Liver (tissue), 9 donors: Measurements from ENCODE around the gene IFITM10. TPM values are rescaled to one million over a fixed set of nuclear protein-coding genes. Genes with fewer than 3 reads are reported as not detected.

Experiments
- DNase-seq: peaks from one replicate; pipeline ENCODE4 v3.0.0-alpha.2; 2017; ENCODE audit warnings: low spot score
- H3K27ac ChIP-seq, 2 donors: one replicate each; pipeline ENCODE4 v1.7.0; 2013; ENCODE audit warnings: inconsistent platforms in 2 of 2, low read length in 2 of 2, control low read depth in 1 of 2, low read depth in 1 of 2, mild to moderate bottlenecking in 1 of 2
- H3K27me3 ChIP-seq, 4 donors: one replicate each; pipeline versions ENCODE4 v1.6.1 to v1.7.0; 2013; ENCODE audit warnings: low read length in 3 of 4, inconsistent platforms in 1 of 4, mild to moderate bottlenecking in 1 of 4, moderate library complexity in 1 of 4; ENCODE audit not compliant: control insufficient read depth in 4 of 4, insufficient read depth in 4 of 4
- H3K36me3 ChIP-seq, 4 donors: one replicate each; pipeline versions ENCODE4 v1.6.1 to v1.7.0; 2013; ENCODE audit warnings: low read length in 3 of 4, mild to moderate bottlenecking in 3 of 4, low read depth in 1 of 4, moderate library complexity in 1 of 4; ENCODE audit not compliant: control insufficient read depth in 4 of 4, insufficient read depth in 3 of 4
- H3K4me1 ChIP-seq, 4 donors: one replicate each; pipeline versions ENCODE4 v1.6.1 to v1.7.0; 2013; ENCODE audit warnings: low read length in 3 of 4, mild to moderate bottlenecking in 3 of 4, moderate library complexity in 1 of 4; ENCODE audit not compliant: control insufficient read depth in 4 of 4, insufficient read depth in 4 of 4
- H3K4me3 ChIP-seq, 3 donors: one replicate each; pipeline versions ENCODE4 v1.6.1 to v1.7.0; 2013; ENCODE audit warnings: low read length in 3 of 3, control low read depth in 1 of 3, low read depth in 1 of 3, mild to moderate bottlenecking in 1 of 3
- H3K9ac ChIP-seq, 2 donors: one replicate each; pipeline ENCODE4 v1.7.0; 2013; ENCODE audit warnings: low read length in 2 of 2, mild to moderate bottlenecking in 2 of 2, moderate library complexity in 2 of 2, control low read depth in 1 of 2, low read depth in 1 of 2
- H3K9me3 ChIP-seq, 4 donors: one replicate each; pipeline versions ENCODE4 v1.6.1 to v1.7.0; 2013; ENCODE audit warnings: low read length in 3 of 4; ENCODE audit not compliant: control insufficient read depth in 4 of 4
- EGR1 ChIP-seq, 2 donors: IDR thresholded peaks; 2 replicates each; pipeline ENCODE4 v1.6.1; 2016 to 2018; ENCODE audit warnings: antibody characterized with exemption in 2 of 2, low read depth in 2 of 2
- FOXA1 ChIP-seq: IDR thresholded peaks from 2 replicates; pipeline ENCODE4 v1.6.1; 2016; ENCODE audit warnings: antibody characterized with exemption
- FOXA2 ChIP-seq: IDR thresholded peaks from 2 replicates; pipeline ENCODE4 v1.6.1; 2016; ENCODE audit warnings: antibody characterized with exemption
- JUND ChIP-seq, 2 donors: IDR thresholded peaks; 2 replicates each; pipeline ENCODE4 v1.6.1; 2016; ENCODE audit warnings: antibody characterized with exemption in 2 of 2
- NR2F2 ChIP-seq: IDR thresholded peaks from 2 replicates; pipeline ENCODE4 v1.6.1; 2016; ENCODE audit warnings: antibody characterized with exemption
- RAD21 ChIP-seq, 2 donors: IDR thresholded peaks; 2 replicates each; pipeline ENCODE4 v1.6.1; 2016; ENCODE audit warnings: antibody characterized with exemption in 2 of 2, mild to moderate bottlenecking in 2 of 2
- RXRA ChIP-seq, 2 donors: IDR thresholded peaks; 2 replicates each; pipeline ENCODE4 v1.6.1; 2017 to 2018; ENCODE audit warnings: antibody characterized with exemption in 2 of 2, mild to moderate bottlenecking in 1 of 2
- SP1 ChIP-seq: IDR thresholded peaks from 2 replicates; pipeline ENCODE4 v1.6.1; 2018; ENCODE audit warnings: antibody characterized with exemption, mild to moderate bottlenecking
- TAF1 ChIP-seq: conservative IDR thresholded peaks from 2 replicates; pipeline ENCODE4 v1.6.1; 2016; ENCODE audit warnings: antibody characterized with exemption, mild to moderate bottlenecking
- YY1 ChIP-seq: IDR thresholded peaks from 2 replicates; pipeline ENCODE4 v1.6.1; 2016; ENCODE audit warnings: antibody characterized with exemption, mild to moderate bottlenecking
- ZBTB33 ChIP-seq: IDR thresholded peaks from 2 replicates; pipeline ENCODE4 v1.6.1; 2016; ENCODE audit warnings: antibody characterized with exemption
- WGBS: extraction: QIAGEN DNeasy Blood & Tissue Kit; methylation state at CpG from one replicate; pipeline ENCODE4 v1.1.7; 2013; 5-methylcytosine and 5-hydroxymethylcytosine counted together
- polyA plus RNA-seq, 2 donors: library from polyadenylated mRNA; stranded (reverse) in 1 of 2; unstranded in 1 of 2; fragments of 200-250 nt in 1 of 2; fragments of >200 nt in 1 of 2; fragmentation: Nextera tagmentation in 1 of 2; extraction: Ambion mirVana in 1 of 2; gene quantifications; one replicate each; pipeline versions ENCODE4 v1.2.1 to v1.2.3, GENCODE V29; 2013 to 2015
- total RNA-seq, 2 donors: library from RNA; depleted of rRNA; stranded (reverse); fragments of >200 nt; gene quantifications; one replicate each; pipeline ENCODE4 v1.2.3, GENCODE V29; 2014
- TF ChIP-seq, protein P1 (sequence below): fragments of 150-350 bp; IDR thresholded peaks from 2 replicates; pipeline ENCODE4 v1.5.1; 2017; ENCODE audit warnings: improper control_type of control experiment, low read depth, low read length; ENCODE audit not compliant: missing input control
- donor health status: healthy.
- donor health status: healthy.
- donor health status: healthy.
- donor health status: healthy.
- donor health status: healthy.

IFITM10 gene
- total and polyA plus RNA-seq, 4 donors = 0.14 to 8.5 (median 1.8) TPM

DNA sequence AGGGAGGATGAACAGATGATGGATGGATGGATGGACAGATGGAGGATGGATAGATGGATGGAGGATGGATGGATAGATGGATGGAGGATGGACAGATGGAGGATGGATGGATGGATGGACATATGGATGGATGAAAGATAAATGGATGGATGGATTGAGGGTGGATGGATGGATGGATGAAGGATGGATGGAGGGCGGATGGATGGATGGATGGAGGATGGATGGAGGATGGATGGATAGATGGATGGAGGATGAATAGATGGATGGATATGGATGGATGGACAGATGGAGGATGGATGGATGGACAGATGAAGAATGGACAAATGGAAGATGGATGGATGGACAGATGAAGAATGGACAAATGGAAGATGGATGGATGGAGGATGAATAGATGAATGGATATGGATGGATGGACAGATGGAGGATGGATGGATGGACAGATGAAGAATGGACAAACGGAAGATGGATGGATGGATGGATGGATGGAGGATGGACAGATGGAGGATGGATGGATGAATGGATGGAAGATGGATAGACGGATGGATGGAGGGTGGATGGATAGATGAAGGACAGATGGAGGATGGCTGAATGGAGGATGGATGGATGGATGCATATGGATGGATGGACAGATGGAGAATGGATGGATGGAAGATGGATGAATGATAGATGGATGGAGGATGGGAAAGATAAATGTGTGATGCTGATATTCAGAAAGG is 7.4 kb downstream of the IFITM10 start:
- Histone ChIP-seq H3K9ac (no peak overlapping the region), H3K27ac (no peak overlapping the region), H3K27me3 (peaks cover 0 to 2% (median 0%) of the 10 kb centered on the region in 4 donors), H3K9me3 (peaks cover 0 to 6% (median 1%) of the 10 kb centered on the region in 4 donors), H3K4me1 (peaks cover 0 to 10% (median 1%) of the 10 kb centered on the region in 4 donors), H3K4me3 (no peak overlapping the region), H3K36me3 (no peaks in the 10 kb centered on the region)
- TF ChIP-seq JUND (IDR thresholded peaks at IDR 0.05) = no peak
- TF ChIP-seq FOXA2 = no peak
- TF ChIP-seq YY1 = no peak
- no peak for TF ChIP-seq NR2F2
- TF ChIP-seq, protein P1, sequence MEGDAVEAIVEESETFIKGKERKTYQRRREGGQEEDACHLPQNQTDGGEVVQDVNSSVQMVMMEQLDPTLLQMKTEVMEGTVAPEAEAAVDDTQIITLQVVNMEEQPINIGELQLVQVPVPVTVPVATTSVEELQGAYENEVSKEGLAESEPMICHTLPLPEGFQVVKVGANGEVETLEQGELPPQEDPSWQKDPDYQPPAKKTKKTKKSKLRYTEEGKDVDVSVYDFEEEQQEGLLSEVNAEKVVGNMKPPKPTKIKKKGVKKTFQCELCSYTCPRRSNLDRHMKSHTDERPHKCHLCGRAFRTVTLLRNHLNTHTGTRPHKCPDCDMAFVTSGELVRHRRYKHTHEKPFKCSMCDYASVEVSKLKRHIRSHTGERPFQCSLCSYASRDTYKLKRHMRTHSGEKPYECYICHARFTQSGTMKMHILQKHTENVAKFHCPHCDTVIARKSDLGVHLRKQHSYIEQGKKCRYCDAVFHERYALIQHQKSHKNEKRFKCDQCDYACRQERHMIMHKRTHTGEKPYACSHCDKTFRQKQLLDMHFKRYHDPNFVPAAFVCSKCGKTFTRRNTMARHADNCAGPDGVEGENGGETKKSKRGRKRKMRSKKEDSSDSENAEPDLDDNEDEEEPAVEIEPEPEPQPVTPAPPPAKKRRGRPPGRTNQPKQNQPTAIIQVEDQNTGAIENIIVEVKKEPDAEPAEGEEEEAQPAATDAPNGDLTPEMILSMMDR = no peak
- no peak for TF ChIP-seq ZBTB33
- no peak for TF ChIP-seq TAF1
- 79% methylated on average over 3 of the region's 3 CpGs for WGBS
- DNase-seq = no peak

GRCh38 chr11:1742371-1742770 is 8.0 kb downstream of the IFITM10 start:
- H3K27ac ChIP-seq = no peak overlapping the region
- H3K4me3 ChIP-seq = no peak overlapping the region
- 68% methylated on average over 4 of the region's 4 CpGs for WGBS
- TF ChIP-seq JUND (IDR thresholded peaks at IDR 0.05) = no peak
- TF ChIP-seq, protein P1 = no peak
- peaks cover 0 to 2% (median 0%) of the 10 kb centered on the region in 4 donors for H3K27me3 ChIP-seq
- no peak for DNase-seq
- H3K9me3 ChIP-seq = peaks cover 2 to 10% (median 5%) of the 10 kb centered on the region in 4 donors
- no peak overlapping the region for H3K9ac ChIP-seq
- peaks cover 0 to 9% (median 1%) of the 10 kb centered on the region in 4 donors for H3K4me1 ChIP-seq
- no peaks in the 10 kb centered on the region for H3K36me3 ChIP-seq

- 72% methylated on average over 4 of the region's 4 CpGs for WGBS
- TF ChIP-seq SP1 (no peak), FOXA1 (no peak), EGR1 (IDR thresholded peaks at IDR 0.05; ENCODE audit: low read depth in 2 of 2) (no peak), RAD21 (IDR thresholded peaks at IDR 0.05) (no peak), RXRA (IDR thresholded peaks at IDR 0.05) (no peak)
- no peak overlapping the region for H3K27ac ChIP-seq
- no peak overlapping the region for H3K9ac ChIP-seq
- no peak for DNase-seq
- H3K4me1 ChIP-seq = peaks cover 0 to 6% (median 1%) of the 10 kb centered on the region in 4 donors
- peaks cover 4 to 15% (median 10%) of the 10 kb centered on the region in 4 donors for H3K9me3 ChIP-seq
- H3K4me3 ChIP-seq = no peak overlapping the region
- no peaks in the 10 kb centered on the region for H3K36me3 ChIP-seq
- peaks cover 0 to 2% (median 0%) of the 10 kb centered on the region in 4 donors for H3K27me3 ChIP-seq
Measured at GRCh38 chr11:1741741-1742140, 8.7 kb downstream of the IFITM10 start.
